Measurements from ENCODE around the gene ABCF3. TPM values are rescaled to one million over a fixed set of nuclear protein-coding genes. Genes with fewer than 3 reads are reported as not detected.

The ABCF3 gene
- total and polyA plus RNA-seq, 4 donors: 28.1 to 59.2 (median 33.7) TPM

DNA sequence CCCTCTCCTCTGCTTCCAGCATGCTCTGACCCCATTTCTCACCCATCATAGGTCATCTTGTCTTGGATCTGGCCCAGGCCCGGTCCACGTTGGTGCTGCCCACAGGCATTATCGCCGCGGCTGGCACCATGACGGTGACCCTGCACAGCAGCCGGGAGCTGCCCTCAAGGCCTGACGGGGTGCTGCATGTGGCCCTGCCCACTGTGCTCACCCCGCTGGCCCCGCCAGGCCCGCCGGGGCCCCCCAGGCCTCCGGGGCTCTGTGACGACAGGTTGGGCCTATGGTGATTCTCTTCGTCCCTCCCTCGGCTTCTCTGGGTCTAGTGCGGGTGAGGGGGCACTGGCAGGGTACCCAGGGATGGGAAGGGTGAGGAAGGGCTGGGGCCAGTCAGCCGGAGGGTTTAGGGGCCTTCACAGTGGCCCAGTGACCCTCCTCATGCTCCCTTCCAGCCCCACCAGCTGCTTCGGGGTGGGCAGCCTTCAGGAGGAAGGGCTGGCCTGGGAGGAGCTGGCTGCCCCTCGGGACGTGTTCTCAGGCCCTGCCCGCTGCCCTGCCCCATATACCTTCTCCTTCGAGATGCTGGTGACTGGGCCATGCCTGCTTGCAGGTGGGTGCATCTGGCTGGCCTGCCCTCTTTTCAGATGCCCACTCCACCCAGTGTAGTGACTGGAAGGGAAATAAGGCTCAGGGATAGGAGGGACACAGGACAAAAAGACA, 47.3 kb downstream of the ABCF3 start:
- 89% methylated on average over 23 of the region's 23 CpGs for WGBS
- H3K4me1 ChIP-seq (ENCODE audit: control insufficient read depth in 4 of 4, insufficient read depth in 4 of 4, low read length in 3 of 4): peaks cover 12 to 22% (median 15%) of the 10 kb centered on the region in 4 donors
- DNase-seq (ENCODE audit: low spot score): no peak
- TF ChIP-seq FOXA2 (IDR thresholded peaks at IDR 0.05): no peak
- TF ChIP-seq FOXA1 (IDR thresholded peaks at IDR 0.05): no peak
- TF ChIP-seq TAF1 (conservative IDR thresholded peaks at IDR 0.05): no peak
- TF ChIP-seq RAD21 (IDR thresholded peaks at IDR 0.05): no peak
- TF ChIP-seq, protein P1, sequence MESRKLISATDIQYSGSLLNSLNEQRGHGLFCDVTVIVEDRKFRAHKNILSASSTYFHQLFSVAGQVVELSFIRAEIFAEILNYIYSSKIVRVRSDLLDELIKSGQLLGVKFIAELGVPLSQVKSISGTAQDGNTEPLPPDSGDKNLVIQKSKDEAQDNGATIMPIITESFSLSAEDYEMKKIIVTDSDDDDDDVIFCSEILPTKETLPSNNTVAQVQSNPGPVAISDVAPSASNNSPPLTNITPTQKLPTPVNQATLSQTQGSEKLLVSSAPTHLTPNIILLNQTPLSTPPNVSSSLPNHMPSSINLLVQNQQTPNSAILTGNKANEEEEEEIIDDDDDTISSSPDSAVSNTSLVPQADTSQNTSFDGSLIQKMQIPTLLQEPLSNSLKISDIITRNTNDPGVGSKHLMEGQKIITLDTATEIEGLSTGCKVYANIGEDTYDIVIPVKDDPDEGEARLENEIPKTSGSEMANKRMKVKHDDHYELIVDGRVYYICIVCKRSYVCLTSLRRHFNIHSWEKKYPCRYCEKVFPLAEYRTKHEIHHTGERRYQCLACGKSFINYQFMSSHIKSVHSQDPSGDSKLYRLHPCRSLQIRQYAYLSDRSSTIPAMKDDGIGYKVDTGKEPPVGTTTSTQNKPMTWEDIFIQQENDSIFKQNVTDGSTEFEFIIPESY (IDR thresholded peaks at IDR 0.05): no peak
- TF ChIP-seq, protein P2, sequence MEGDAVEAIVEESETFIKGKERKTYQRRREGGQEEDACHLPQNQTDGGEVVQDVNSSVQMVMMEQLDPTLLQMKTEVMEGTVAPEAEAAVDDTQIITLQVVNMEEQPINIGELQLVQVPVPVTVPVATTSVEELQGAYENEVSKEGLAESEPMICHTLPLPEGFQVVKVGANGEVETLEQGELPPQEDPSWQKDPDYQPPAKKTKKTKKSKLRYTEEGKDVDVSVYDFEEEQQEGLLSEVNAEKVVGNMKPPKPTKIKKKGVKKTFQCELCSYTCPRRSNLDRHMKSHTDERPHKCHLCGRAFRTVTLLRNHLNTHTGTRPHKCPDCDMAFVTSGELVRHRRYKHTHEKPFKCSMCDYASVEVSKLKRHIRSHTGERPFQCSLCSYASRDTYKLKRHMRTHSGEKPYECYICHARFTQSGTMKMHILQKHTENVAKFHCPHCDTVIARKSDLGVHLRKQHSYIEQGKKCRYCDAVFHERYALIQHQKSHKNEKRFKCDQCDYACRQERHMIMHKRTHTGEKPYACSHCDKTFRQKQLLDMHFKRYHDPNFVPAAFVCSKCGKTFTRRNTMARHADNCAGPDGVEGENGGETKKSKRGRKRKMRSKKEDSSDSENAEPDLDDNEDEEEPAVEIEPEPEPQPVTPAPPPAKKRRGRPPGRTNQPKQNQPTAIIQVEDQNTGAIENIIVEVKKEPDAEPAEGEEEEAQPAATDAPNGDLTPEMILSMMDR (IDR thresholded peaks at IDR 0.05; ENCODE audit: low read depth, low read length, missing input control): no peak
- TF ChIP-seq RXRA (IDR thresholded peaks at IDR 0.05): no peak
- no peak for TF ChIP-seq YY1 (IDR thresholded peaks at IDR 0.05)
- TF ChIP-seq NR2F2 (IDR thresholded peaks at IDR 0.05): no peak
- TF ChIP-seq, protein P3, sequence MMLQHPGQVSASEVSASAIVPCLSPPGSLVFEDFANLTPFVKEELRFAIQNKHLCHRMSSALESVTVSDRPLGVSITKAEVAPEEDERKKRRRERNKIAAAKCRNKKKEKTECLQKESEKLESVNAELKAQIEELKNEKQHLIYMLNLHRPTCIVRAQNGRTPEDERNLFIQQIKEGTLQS (IDR thresholded peaks at IDR 0.05): no peak
- TF ChIP-seq HNF4G (IDR thresholded peaks at IDR 0.05): no peak
- H3K9me3 ChIP-seq (ENCODE audit: control insufficient read depth in 4 of 4, low read length in 3 of 4): no peaks in the 10 kb centered on the region
- H3K27ac ChIP-seq (ENCODE audit: low read depth in 1 of 2, low read length in 2 of 2): no peak overlapping the region
- no peak overlapping the region for H3K4me3 ChIP-seq (ENCODE audit: low read depth in 1 of 3, low read length in 3 of 3)
- peaks cover 0 to 7% (median 5%) of the 10 kb centered on the region in 4 donors for H3K27me3 ChIP-seq (ENCODE audit: control insufficient read depth in 4 of 4, insufficient read depth in 4 of 4, low read length in 3 of 4)
- H3K36me3 ChIP-seq (ENCODE audit: control insufficient read depth in 4 of 4, insufficient read depth in 3 of 4, low read depth in 1 of 4, low read length in 3 of 4): no peaks in the 10 kb centered on the region
- no peak overlapping the region for H3K9ac ChIP-seq (ENCODE audit: low read depth in 1 of 2, low read length in 2 of 2)

DNA sequence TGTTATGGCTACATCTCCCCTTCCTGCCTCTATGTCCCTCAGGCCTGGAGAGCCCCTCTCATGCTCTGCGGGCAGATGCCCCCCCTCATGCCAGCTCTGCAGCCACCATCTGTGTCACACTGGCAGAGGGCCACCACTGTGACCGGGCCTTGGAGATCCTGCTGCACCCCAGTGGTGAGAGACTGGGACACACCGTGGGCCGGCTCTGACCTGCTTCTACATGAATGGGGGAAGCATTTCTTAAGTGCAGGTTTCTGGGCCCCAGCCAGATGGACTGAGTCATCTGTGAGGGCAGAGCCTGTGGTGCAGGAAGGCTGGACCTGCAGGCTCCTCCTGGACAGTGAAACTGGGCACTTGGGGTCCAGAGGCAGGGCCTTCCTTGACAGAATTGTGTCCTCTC, 48.2 kb downstream of the ABCF3 start:
- Histone ChIP-seq H3K27ac (ENCODE audit: low read depth in 1 of 2, low read length in 2 of 2) (no peak overlapping the region), H3K36me3 (ENCODE audit: control insufficient read depth in 4 of 4, insufficient read depth in 3 of 4, low read depth in 1 of 4, low read length in 3 of 4) (no peaks in the 10 kb centered on the region), H3K27me3 (ENCODE audit: control insufficient read depth in 4 of 4, insufficient read depth in 4 of 4, low read length in 3 of 4) (peaks cover 0 to 7% (median 4%) of the 10 kb centered on the region in 4 donors), H3K9me3 (ENCODE audit: control insufficient read depth in 4 of 4, low read length in 3 of 4) (no peaks in the 10 kb centered on the region), H3K4me1 (ENCODE audit: control insufficient read depth in 4 of 4, insufficient read depth in 4 of 4, low read length in 3 of 4) (peaks cover 11 to 17% (median 14%) of the 10 kb centered on the region in 4 donors), H3K9ac (ENCODE audit: low read depth in 1 of 2, low read length in 2 of 2) (no peak overlapping the region), H3K4me3 (ENCODE audit: low read depth in 1 of 3, low read length in 3 of 3) (no peak overlapping the region)
- no peak for DNase-seq (ENCODE audit: low spot score)
- WGBS: 51% methylated on average over 4 of the region's 4 CpGs
- TF ChIP-seq, protein P4, sequence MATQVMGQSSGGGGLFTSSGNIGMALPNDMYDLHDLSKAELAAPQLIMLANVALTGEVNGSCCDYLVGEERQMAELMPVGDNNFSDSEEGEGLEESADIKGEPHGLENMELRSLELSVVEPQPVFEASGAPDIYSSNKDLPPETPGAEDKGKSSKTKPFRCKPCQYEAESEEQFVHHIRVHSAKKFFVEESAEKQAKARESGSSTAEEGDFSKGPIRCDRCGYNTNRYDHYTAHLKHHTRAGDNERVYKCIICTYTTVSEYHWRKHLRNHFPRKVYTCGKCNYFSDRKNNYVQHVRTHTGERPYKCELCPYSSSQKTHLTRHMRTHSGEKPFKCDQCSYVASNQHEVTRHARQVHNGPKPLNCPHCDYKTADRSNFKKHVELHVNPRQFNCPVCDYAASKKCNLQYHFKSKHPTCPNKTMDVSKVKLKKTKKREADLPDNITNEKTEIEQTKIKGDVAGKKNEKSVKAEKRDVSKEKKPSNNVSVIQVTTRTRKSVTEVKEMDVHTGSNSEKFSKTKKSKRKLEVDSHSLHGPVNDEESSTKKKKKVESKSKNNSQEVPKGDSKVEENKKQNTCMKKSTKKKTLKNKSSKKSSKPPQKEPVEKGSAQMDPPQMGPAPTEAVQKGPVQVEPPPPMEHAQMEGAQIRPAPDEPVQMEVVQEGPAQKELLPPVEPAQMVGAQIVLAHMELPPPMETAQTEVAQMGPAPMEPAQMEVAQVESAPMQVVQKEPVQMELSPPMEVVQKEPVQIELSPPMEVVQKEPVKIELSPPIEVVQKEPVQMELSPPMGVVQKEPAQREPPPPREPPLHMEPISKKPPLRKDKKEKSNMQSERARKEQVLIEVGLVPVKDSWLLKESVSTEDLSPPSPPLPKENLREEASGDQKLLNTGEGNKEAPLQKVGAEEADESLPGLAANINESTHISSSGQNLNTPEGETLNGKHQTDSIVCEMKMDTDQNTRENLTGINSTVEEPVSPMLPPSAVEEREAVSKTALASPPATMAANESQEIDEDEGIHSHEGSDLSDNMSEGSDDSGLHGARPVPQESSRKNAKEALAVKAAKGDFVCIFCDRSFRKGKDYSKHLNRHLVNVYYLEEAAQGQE (IDR thresholded peaks at IDR 0.05): no peak
- TF ChIP-seq HNF4G (IDR thresholded peaks at IDR 0.05) (no peak), NR2F2 (IDR thresholded peaks at IDR 0.05) (no peak), FOXA1 (IDR thresholded peaks at IDR 0.05) (no peak), YY1 (IDR thresholded peaks at IDR 0.05) (no peak), GABPA (IDR thresholded peaks at IDR 0.05 in 1 of 2, conservative IDR thresholded peaks at IDR 0.05 in 1 of 2) (no peak), EGR1 (IDR thresholded peaks at IDR 0.05; ENCODE audit: low read depth in 2 of 2) (no peak), SP1 (IDR thresholded peaks at IDR 0.05) (no peak), RAD21 (IDR thresholded peaks at IDR 0.05) (no peak), RXRA (IDR thresholded peaks at IDR 0.05) (no peak), FOXA2 (IDR thresholded peaks at IDR 0.05) (no peak)
- TF ChIP-seq, protein P5, sequence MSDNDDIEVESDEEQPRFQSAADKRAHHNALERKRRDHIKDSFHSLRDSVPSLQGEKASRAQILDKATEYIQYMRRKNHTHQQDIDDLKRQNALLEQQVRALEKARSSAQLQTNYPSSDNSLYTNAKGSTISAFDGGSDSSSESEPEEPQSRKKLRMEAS (IDR thresholded peaks at IDR 0.05): no peak
- TF ChIP-seq, protein P2 (IDR thresholded peaks at IDR 0.05; ENCODE audit: low read depth, low read length, missing input control): no peak
- TF ChIP-seq, protein P3 (IDR thresholded peaks at IDR 0.05): no peak
